ENCODE results near the gene TNFRSF12A. TPM values are rescaled to one million over a fixed set of nuclear protein-coding genes. Genes with fewer than 3 reads are reported as not detected.

The TNFRSF12A gene
- total RNA-seq, 1 donor from 2014 or later = 7.3 TPM

- intact Hi-C loops (cut with micrococcal nuclease) = no loop called here
- no peaks in the 10 kb centered on the region for H3K36me3 Mint-ChIP-seq (ENCODE audit: low read depth)
Observed at GRCh38 chr16:2992383-2993081, 27.6 kb upstream of the TNFRSF12A start.

GRCh38 chr16:2996298-2996697 is 23.9 kb upstream of the TNFRSF12A start:
- H3K27ac Mint-ChIP-seq = no peak overlapping the region
- no peaks in the 10 kb centered on the region for H3K9me3 Mint-ChIP-seq
- H3K36me3 Mint-ChIP-seq (ENCODE audit: low read depth) = no peaks in the 10 kb centered on the region
- no peak for DNase-seq
- intact Hi-C loops (cut with micrococcal nuclease) = no loop called here
- H3K4me3 Mint-ChIP-seq = no peak overlapping the region
- no peaks in the 10 kb centered on the region for H3K4me1 Mint-ChIP-seq
- H3K27me3 Mint-ChIP-seq = peaks cover 5% of the 10 kb centered on the region

More at GRCh38 chr16:2992383-2993081, 27.6 kb upstream of the TNFRSF12A start:
- Mint-ChIP-seq H3K9me3 (no peaks in the 10 kb centered on the region), H3K27ac (no peak overlapping the region), H3K4me1 (no peaks in the 10 kb centered on the region), H3K4me3 (no peak overlapping the region), H3K27me3 (peaks cover 3% of the 10 kb centered on the region)
- DNase-seq = no peak

GRCh38 chr16:2999929-3000328 is 20.2 kb upstream of the TNFRSF12A start:
- intact Hi-C loops (cut with micrococcal nuclease) = loop anchor here (5.0 kb wide), 2 partner anchors 42 to 57 kb away; no protein-coding TSS in a partner anchor
- H3K4me1 Mint-ChIP-seq = peaks cover 3% of the 10 kb centered on the region

GRCh38 chr16:3000540-3000939 is 19.6 kb upstream of the TNFRSF12A start:
- DNase-seq = no peak
- Mint-ChIP-seq H3K4me3 (no peak overlapping the region), H3K36me3 (ENCODE audit: low read depth) (no peaks in the 10 kb centered on the region), H3K9me3 (no peaks in the 10 kb centered on the region), H3K27me3 (peaks cover 5% of the 10 kb centered on the region), H3K27ac (no peak overlapping the region), H3K4me1 (peaks cover 3% of the 10 kb centered on the region)
- intact Hi-C loops (cut with micrococcal nuclease) = loop anchor here (5.0 kb wide), 2 partner anchors 42 to 57 kb away; no protein-coding TSS in a partner anchor

More at GRCh38 chr16:2999929-3000328, 20.2 kb upstream of the TNFRSF12A start:
- Mint-ChIP-seq H3K27ac (no peak overlapping the region), H3K27me3 (peaks cover 5% of the 10 kb centered on the region), H3K4me3 (no peak overlapping the region), H3K36me3 (ENCODE audit: low read depth) (no peaks in the 10 kb centered on the region), H3K9me3 (no peaks in the 10 kb centered on the region)
- DNase-seq = no peak

- Mint-ChIP-seq H3K27ac (no peak overlapping the region), H3K4me3 (no peak overlapping the region), H3K27me3 (peaks cover 7% of the 10 kb centered on the region), H3K9me3 (no peaks in the 10 kb centered on the region), H3K4me1 (peaks cover 3% of the 10 kb centered on the region), H3K36me3 (ENCODE audit: low read depth) (no peaks in the 10 kb centered on the region)
- intact Hi-C loops (cut with micrococcal nuclease) = loop anchor here (5.0 kb wide), 2 partner anchors 41 to 56 kb away; no protein-coding TSS in a partner anchor
- DNase-seq = no peak
Observed at GRCh38 chr16:3001316-3001715, 18.9 kb upstream of the TNFRSF12A start.

GRCh38 chr16:3003582-3004270 is 16.4 kb upstream of the TNFRSF12A start:
- H3K27ac Mint-ChIP-seq = peak overlapping the region; percentile 62
- peak overlapping the region; percentile 69 for H3K4me3 Mint-ChIP-seq
- intact Hi-C loops (cut with micrococcal nuclease) = loop anchor here (1.0 to 5.0 kb wide), 4 partner anchors 17 to 54 kb away; partner anchors contain the start of gene TNFRSF12A
- peak; percentile 99 for DNase-seq
- H3K4me1 Mint-ChIP-seq = peaks cover 23% of the 10 kb centered on the region
- H3K9me3 Mint-ChIP-seq = no peaks in the 10 kb centered on the region
- H3K27me3 Mint-ChIP-seq = peaks cover 16% of the 10 kb centered on the region
- H3K36me3 Mint-ChIP-seq (ENCODE audit: low read depth) = no peaks in the 10 kb centered on the region

GRCh38 chr16:3004319-3004718 is 15.8 kb upstream of the TNFRSF12A start:
- Mint-ChIP-seq H3K4me1 (peaks cover 25% of the 10 kb centered on the region), H3K4me3 (peak overlapping the region; percentile 61), H3K27me3 (peaks cover 15% of the 10 kb centered on the region), H3K9me3 (no peaks in the 10 kb centered on the region), H3K36me3 (ENCODE audit: low read depth) (no peaks in the 10 kb centered on the region), H3K27ac (no peak overlapping the region)
- DNase-seq = peak; percentile 74
- intact Hi-C loops (cut with micrococcal nuclease) = loop anchor here (1.0 to 5.0 kb wide), 3 partner anchors 16 to 53 kb away; partner anchors contain the start of gene TNFRSF12A

- Mint-ChIP-seq H3K9me3 (no peaks in the 10 kb centered on the region), H3K27ac (peak overlapping the region; percentile 56), H3K36me3 (ENCODE audit: low read depth) (no peaks in the 10 kb centered on the region), H3K4me1 (peaks cover 25% of the 10 kb centered on the region), H3K27me3 (peaks cover 15% of the 10 kb centered on the region), H3K4me3 (peak overlapping the region; percentile 61)
- DNase-seq = peak; percentile 74
- intact Hi-C loops (cut with micrococcal nuclease) = loop anchor here (1.0 to 5.0 kb wide), 3 partner anchors 15 to 52 kb away; partner anchors contain the start of gene TNFRSF12A
Observed at GRCh38 chr16:3004781-3005284, 15.3 kb upstream of the TNFRSF12A start.

- no peak for DNase-seq
- Mint-ChIP-seq H3K36me3 (ENCODE audit: low read depth) (no peaks in the 10 kb centered on the region), H3K27ac (peak overlapping the region; percentile 47), H3K4me3 (peak overlapping the region; percentile 64), H3K27me3 (peaks cover 14% of the 10 kb centered on the region), H3K4me1 (peaks cover 25% of the 10 kb centered on the region), H3K9me3 (no peaks in the 10 kb centered on the region)
- intact Hi-C loops (cut with micrococcal nuclease) = no loop called here
Observed at GRCh38 chr16:3007059-3007956, 12.9 kb upstream of the TNFRSF12A start.

GRCh38 chr16:3007957-3008689 is 12.0 kb upstream of the TNFRSF12A start:
- intact Hi-C loops (cut with micrococcal nuclease) = no loop called here
- Mint-ChIP-seq H3K4me3 (peak overlapping the region; percentile 64), H3K27me3 (peaks cover 19% of the 10 kb centered on the region), H3K36me3 (ENCODE audit: low read depth) (no peaks in the 10 kb centered on the region), H3K27ac (peak overlapping the region; percentile 43), H3K4me1 (peaks cover 25% of the 10 kb centered on the region), H3K9me3 (no peaks in the 10 kb centered on the region)
- DNase-seq = peak; percentile 73

- Mint-ChIP-seq H3K9me3 (no peaks in the 10 kb centered on the region), H3K4me1 (peaks cover 24% of the 10 kb centered on the region), H3K4me3 (peak overlapping the region; percentile 64), H3K27ac (no peak overlapping the region), H3K36me3 (ENCODE audit: low read depth) (no peaks in the 10 kb centered on the region), H3K27me3 (peaks cover 19% of the 10 kb centered on the region)
- intact Hi-C loops (cut with micrococcal nuclease) = no loop called here
- DNase-seq = no peak
Observed at GRCh38 chr16:3008690-3009037, 11.5 kb upstream of the TNFRSF12A start.

- Mint-ChIP-seq H3K27me3 (peaks cover 27% of the 10 kb centered on the region), H3K4me1 (peaks cover 22% of the 10 kb centered on the region), H3K4me3 (no peak overlapping the region), H3K27ac (no peak overlapping the region), H3K9me3 (no peaks in the 10 kb centered on the region), H3K36me3 (ENCODE audit: low read depth) (no peaks in the 10 kb centered on the region)
- intact Hi-C loops (cut with micrococcal nuclease) = no loop called here
- no peak for DNase-seq
Observed at GRCh38 chr16:3009568-3010390, 10.4 kb upstream of the TNFRSF12A start.

Measured in activated CD4-positive, alpha-beta T cell treated with anti-CD3 and anti-CD28 coated beads, Interleukin-2, amount 10 ng/mL, durations not matched to agents 24 days and 14 days (primary cell).